ENCODE data around the gene LTF.
"Not testable (repeated sequence)": the region's sequence is repeated elsewhere in the genome, so short reads cannot be mapped to it uniquely, and the experiment has no call there.

The LTF gene

DNA sequence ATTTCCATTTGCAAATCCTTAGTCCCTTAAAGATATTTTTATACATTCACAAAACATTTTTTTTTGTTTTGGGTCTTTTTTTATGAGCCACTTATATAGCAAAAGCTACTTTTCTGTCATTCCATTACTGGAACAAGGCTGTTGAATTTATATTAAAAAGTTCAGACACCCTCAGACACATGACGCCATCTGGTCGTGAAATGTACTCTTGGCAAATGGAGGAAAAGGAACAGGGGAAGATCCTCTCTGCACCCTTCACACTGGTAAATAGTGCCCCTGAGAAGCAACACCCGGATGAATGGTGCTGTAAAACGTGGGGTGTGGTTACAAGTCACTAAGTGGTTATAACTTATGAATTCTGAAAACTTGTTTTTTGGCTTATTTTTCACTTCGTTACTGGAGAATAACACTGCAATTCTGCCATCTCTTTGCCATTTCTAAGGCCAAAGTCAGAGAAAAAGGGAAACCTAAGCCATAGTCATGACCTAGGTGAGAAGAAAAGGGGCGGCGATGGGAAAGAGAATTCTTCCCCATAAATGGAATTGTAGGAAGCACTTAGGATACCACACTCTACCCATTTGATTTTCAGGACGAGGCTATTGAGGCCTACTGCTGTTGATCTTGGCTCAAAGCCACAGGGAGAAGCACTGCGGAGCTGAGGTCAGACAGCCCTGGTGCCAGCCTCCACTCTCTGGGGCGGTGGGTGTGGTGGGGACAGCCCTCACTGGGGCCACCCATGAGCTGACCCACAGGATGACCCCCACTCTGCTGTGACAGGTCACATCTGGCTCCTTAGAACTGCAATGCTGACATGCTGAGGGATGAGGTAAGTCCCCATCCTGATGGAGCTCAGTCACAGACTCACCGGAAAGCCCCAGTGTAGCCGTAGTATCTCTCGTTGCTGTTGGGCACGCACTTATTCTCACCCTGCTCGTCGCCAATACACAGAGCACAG, 21.9 kb downstream of the LTF start:
- no peak overlapping the region for H3K4me3 ChIP-seq (ENCODE audit: low read depth, low read length)
- TF ChIP-seq CTCF (IDR thresholded peaks at IDR 0.05; ENCODE audit: insufficient read depth, low read length, missing control alignments), result peak; percentile 47
- ChIA-PET POLR2A (no interaction called here), CTCF (interaction anchor here (0.7 to 2.0 kb wide), 15 partner anchors 8 to 504 kb away, joined by 3 to 10 read pairs (median 5); no protein-coding TSS in a partner anchor)
- no peak for DNase-seq (ENCODE audit: low read depth, low spot score)

- POLR2A ChIA-PET, result no interaction called here
- CTCF ChIA-PET, result no interaction called here
- no peak for TF ChIP-seq CTCF (IDR thresholded peaks at IDR 0.05; ENCODE audit: insufficient read depth, low read length, missing control alignments)
- H3K4me3 ChIP-seq (ENCODE audit: low read depth, low read length), result no peak overlapping the region
- DNase-seq (ENCODE audit: low read depth, low spot score), result no peak
Observed at GRCh38 chr3:46440531-46441294, 24.0 kb downstream of the LTF start.

DNA sequence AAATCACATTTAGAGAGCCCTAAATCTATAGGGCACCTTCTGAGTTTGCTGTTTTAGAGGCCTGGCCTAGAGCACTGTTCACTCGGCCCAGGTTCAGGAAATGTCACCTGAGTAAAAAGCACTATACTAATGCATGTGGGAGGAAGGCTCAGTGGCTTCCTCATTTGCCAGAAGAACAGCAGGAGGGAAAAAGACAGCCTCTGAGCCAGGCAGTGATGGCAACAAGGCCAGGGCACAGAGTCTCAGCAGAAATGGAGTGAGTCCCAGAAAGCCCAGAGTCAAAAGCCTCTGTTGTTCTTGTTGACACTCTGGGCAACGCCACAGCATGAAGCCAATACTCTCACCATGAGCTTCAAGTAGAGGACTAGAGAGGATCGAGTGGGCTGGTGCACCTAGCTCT, 25.9 kb downstream of the LTF start:
- ChIA-PET CTCF (interaction anchor here (0.7 to 2.7 kb wide), 3 partner anchors 11 to 120 kb away, joined by 3 to 19 read pairs (median 3); no protein-coding TSS in a partner anchor), POLR2A (no interaction called here)
- no peak for DNase-seq (ENCODE audit: low read depth, low spot score)

GRCh38 chr3:46435081-46435726, 29.5 kb downstream of the LTF start:
- TF ChIP-seq CTCF (IDR thresholded peaks at IDR 0.05; ENCODE audit: insufficient read depth, low read length, missing control alignments), result no peak
- POLR2A ChIA-PET, result no interaction called here
- CTCF ChIA-PET, result interaction anchor here (1.4 kb wide), 1 partner anchor 8 kb away, joined by 5 read pairs; no protein-coding TSS in a partner anchor
- DNase-seq (ENCODE audit: low read depth, low spot score), result no peak
- H3K4me3 ChIP-seq (ENCODE audit: low read depth, low read length), result no peak overlapping the region

More for the DNA sequence above, 25.9 kb downstream of the LTF start:
- TF ChIP-seq CTCF (IDR thresholded peaks at IDR 0.05; ENCODE audit: insufficient read depth, low read length, missing control alignments), result no peak
- no peak overlapping the region for H3K4me3 ChIP-seq (ENCODE audit: low read depth, low read length)

DNA sequence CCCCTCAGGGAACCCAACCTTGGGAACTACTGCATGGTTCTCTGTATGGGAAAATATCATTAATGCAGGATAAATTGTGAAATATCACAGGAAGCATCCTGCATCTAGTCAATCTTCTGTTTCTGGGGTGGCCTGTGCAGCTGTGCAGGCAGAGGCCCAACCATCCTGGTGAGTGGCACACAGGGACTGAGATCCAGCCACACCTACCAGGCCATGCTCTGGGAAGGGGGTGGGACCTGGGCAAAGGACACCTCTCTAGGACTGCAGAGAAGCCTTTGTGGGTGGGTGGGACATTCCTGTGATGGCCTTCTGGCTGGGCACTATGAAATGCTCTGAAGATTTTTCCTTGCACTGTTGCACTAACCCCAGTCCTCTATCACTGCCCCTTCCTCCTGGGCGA, 30.9 kb downstream of the LTF start:
- H3K4me3 ChIP-seq (ENCODE audit: low read depth, low read length), result no peak overlapping the region
- POLR2A ChIA-PET, result no interaction called here
- CTCF ChIA-PET, result no interaction called here
- no peak for TF ChIP-seq CTCF (IDR thresholded peaks at IDR 0.05; ENCODE audit: insufficient read depth, low read length, missing control alignments)
- DNase-seq (ENCODE audit: low read depth, low spot score), result no peak

DNA sequence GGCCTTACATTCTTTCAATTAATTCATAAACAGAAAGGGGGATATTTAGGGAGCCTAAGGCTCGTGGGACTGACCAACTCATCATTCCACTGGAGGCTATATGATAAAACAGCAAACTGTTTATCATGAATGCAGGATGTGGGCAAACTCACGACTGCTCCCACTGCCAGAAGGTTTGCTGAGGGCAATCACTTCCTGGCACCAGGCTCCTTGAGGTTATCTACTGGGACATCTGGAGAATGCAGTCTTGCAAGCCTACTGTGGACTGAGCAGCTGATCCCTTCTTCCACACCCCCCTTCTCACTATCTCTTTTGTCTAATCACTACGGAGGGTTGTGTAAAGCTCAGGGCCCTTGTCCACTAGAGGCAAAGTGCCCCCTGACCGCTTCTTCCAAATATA, 31.6 kb downstream of the LTF start:
- CTCF ChIA-PET; H3K4me3 ChIP-seq (ENCODE audit: low read depth, low read length); POLR2A ChIA-PET; DNase-seq (ENCODE audit: low read depth, low spot score): not testable (repeated sequence)

DNA sequence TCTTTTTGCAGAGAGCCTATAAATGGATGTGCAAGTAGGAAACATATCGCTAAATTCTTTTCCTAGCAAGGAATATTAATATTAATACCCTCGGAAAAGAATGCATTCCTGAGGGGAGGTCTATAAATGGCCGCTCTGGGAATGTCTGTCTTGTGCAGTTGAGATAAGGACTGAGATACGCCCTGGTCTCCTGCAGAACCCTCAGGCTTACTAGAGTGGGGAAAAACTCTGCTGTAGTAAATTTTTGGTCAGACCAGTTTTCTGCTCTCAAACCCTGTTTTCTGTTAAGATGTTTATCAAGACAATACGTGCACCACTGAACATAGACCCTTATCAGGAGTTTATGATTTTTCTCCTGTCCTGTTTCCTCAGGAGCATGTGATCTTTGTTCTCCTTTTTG, 32.8 kb downstream of the LTF start:
- POLR2A ChIA-PET; H3K4me3 ChIP-seq (ENCODE audit: low read depth, low read length); DNase-seq (ENCODE audit: low read depth, low spot score): not testable (repeated sequence)
- CTCF ChIA-PET, result interaction anchor here (2.1 kb wide), 1 partner anchor 17 kb away, joined by 7 read pairs; no protein-coding TSS in a partner anchor

DNA sequence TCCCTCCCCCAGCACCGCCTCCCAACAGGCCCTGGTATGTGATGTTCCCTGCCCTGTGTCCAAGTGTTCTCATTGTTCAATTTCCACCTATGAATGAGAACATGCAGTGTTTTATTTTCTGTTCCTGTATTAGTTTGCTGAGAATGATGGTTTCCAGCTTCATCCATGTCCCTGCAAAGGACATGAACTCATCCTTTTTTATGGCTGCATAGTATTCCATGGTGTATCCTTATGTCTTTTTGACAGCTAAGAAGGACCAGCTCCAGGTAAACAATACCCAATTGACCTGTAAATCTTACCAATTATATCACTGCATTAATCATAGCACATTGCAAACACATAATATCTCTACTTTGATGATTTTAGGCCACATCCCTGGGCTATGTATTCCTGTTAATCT, 33.8 kb downstream of the LTF start:
- DNase-seq (ENCODE audit: low read depth, low spot score); H3K4me3 ChIP-seq (ENCODE audit: low read depth, low read length); POLR2A ChIA-PET: not testable (repeated sequence)
- CTCF ChIA-PET, result interaction anchor here (2.1 kb wide), 1 partner anchor 18 kb away, joined by 7 read pairs; no protein-coding TSS in a partner anchor

Measured in AG04449 (cell line).